ENCODE data around the gene OR52M1.
"Not testable (repeated sequence)": the region's sequence is repeated elsewhere in the genome, so short reads cannot be mapped to it uniquely, and the experiment has no call there.

OR52M1 gene

GRCh38 chr11:4544891-4545290, at the start of gene OR52M1:
OR52M1 (plus strand) TSS chr11:4545191; CDS start chr11:4545191, 0 bp downstream.
- no peak for DNase-seq

- DNase-seq, result no peak
These were observed 49.5 kb upstream of the OR52M1 start for GRCh38 chr11:4495487-4495886.

GRCh38 chr11:4495986-4496385, 49.0 kb upstream of the OR52M1 start:
- DNase-seq, result no peak

GRCh38 chr11:4496557-4497248, 48.3 kb upstream of the OR52M1 start:
- no peak for DNase-seq

GRCh38 chr11:4508886-4509285, 36.1 kb upstream of the OR52M1 start:
- DNase-seq, result no peak

GRCh38 chr11:4511282-4512245, 33.4 kb upstream of the OR52M1 start:
- no peak for DNase-seq

DNA sequence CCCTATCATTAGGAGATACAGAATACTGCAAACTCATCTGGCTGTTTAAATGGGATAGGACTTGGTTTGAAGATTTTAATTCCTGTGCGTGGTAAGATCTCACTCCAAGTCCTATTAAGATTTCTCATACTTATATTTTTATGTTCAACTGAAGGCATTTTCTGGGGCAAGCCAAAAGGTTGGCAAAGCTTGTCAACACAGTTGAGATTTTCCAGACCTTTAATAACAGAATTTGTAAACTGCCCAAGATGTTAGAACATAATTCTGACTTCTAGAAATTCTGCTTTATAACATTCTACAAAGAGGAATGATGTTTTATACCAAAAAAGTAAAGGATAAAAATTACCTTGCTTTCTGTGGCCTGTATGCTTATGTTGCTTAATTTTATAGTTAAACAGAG, 30.8 kb upstream of the OR52M1 start:
- DNase-seq, result no peak

DNA sequence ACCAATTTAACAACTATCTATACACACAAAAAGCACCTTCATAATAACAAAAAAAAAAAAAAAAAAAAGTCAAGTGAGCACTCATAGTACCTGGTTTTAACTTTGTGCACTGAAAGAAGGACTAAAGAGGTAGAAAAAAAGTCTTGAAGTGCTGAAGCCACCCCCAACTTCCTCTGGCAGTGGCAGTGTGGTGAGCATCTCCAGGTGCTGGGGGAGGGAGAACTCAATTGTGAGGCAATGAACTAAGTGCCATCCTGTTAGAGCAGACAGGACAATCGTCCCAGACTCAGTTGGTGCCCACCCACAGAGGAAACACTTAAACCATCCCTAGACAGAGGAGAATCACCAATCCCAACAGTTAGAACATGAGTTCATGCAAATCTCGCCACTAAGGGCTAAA, 22.7 kb upstream of the OR52M1 start:
- no peak for DNase-seq

DNA sequence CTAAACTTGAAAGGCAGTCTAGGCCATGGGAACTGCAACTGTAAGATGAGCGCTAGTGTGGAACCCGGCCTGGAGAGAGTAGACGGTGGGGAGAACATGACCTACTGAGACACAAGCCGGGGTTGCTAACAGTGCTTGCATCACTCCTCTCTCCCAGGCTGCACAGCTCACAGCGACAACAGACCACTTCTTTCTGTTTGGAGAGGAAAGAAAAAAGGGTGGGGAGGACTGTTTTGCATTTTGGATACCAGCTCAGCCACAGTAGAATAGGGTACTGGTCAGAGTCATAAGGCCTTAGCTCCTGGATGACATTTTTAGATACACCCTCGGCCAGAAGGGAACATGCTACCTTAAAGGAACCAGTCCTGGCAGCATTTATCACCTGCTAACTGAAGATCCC, 22.2 kb upstream of the OR52M1 start:
- DNase-seq, result no peak

DNA sequence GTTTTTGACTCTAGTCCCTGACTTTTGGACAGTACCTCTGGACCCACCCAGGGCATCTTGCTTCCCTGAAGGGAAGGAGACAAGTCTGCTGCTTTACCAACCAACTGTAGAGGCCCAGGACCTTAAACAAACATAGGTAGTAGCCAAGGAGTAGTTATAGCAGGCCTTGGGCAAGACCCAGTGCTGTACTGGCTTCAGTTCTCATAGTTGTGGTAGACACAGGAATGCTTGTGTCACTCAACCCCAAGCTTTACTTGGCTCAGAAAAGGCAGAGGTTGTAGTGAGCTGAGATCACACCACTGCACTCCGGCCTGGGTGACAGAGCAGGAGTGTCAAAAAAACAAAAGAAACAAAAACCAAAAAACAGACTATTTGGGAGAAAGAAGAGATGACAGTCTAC, 21.3 kb upstream of the OR52M1 start:
- no peak for DNase-seq

GRCh38 chr11:4527926-4528325, 17.1 kb upstream of the OR52M1 start:
- DNase-seq, result no peak

GRCh38 chr11:4531686-4532085, 13.3 kb upstream of the OR52M1 start:
- not testable (repeated sequence) for DNase-seq

DNA sequence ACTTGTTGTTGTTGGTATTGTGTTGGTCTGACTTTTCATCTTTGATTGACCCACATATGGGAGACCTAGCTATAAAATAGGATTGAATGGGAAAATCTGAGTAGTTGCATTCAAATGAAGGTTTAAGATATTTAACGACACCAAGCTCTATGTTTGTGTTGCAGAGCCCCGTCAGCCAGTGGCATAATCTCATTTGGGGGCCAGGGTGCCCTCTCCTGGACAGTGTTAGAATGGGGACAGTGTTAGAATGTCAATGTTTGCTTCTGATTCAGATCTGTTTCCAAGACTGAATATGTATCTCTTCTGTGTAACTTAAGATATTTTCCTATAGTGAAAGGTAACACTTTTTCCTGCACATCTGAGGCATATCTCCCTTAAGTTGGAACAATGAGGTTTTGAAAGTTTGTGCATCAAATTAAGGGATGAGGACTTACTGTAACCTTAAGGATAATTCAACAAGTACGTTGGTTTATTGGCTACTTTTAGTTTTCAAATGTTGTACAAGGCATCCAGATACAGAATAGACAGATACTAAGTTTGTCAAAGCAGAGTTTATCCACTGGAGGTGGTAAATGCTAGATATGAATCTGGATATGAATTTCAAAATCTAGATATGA, 5.3 kb upstream of the OR52M1 start:
- DNase-seq, result peak; percentile 22

DNA sequence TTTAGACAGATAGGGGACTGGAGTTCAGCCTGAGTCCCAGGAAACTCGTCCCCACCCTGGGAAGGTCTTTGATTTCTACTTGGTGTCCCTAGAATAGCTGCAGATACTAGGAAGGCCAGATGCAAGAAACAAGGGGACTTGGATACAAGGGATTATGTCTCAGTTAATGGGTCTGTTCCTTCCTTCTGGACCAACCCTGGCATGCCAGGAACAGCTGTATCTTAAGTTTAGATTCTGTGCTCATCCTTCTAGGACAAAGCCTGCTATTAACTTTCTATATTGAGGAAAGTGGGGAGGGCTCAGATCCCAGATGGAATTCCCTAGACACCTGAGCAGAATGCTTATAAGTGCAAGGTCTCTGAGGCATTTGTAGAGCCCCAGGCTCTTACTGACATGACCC, 3.9 kb upstream of the OR52M1 start:
- DNase-seq, result no peak

DNA sequence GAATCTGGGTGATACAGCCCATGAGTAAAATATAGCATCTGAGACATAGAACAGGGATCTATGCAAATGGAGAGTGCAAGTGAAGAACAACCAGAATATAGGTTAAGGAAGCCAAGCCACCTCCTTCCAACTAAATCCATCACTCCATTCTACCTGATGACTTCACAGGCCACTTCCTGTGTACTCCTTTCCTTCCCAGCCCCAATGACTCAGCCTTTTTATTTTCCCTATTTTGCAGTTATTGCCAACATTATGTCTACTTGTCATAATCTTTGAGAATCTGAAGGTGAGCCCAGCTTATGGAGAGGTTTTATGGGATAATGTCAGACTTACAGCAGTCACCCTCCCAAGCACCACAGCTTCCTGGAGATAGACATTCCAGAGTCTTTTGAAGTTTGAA, 1.4 kb upstream of the OR52M1 start:
- DNase-seq, result no peak

GRCh38 chr11:4546878-4547277, 1.9 kb downstream of the OR52M1 start:
- DNase-seq, result no peak

GRCh38 chr11:4547416-4547815, 2.4 kb downstream of the OR52M1 start:
- no peak for DNase-seq

- no peak for DNase-seq
These were observed 6.5 kb downstream of the OR52M1 start for GRCh38 chr11:4551346-4551979.

DNA sequence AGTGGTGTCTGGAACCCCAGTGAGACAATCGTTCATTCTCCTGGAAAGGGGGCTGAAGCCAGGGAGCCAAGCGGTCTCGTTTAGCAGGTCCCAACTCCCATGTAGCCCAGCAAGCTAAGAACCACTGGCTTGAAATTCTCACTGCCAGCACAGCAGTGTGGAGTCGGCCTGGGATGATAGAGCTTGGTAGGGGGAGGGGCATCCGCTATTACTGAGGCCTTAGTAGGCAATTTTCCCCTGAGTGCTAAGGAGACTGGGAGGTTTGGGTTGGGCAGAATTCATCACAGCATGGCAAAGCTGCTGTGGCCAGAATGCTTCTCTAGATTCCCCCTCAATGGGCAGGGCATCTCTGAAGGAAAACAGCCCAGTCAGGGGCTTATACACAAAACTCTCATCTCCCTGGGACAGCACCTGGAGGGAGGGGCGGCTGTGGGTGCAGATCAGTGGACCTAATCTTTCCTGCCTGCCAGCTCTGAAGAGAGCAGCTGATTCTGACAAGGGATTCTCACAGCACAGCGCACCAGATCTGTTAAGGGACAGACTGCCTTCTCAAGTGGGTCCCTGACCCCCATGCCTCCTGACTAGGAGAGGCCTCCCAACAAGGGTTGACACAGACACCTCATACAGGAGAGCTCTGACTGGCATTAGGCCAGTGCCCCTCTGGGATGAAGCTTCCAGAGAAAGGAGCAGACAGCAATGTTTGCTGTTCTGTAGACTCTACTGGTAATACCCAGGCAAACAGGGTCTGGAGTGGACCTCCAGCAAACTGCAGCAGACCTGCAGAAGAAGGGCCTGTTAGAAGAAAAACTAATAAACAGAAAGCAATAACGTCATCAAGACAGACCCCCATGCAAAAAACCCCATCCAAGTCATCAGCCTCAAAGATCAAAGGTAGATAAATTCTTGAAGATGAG, 14.8 kb downstream of the OR52M1 start:
- no peak for DNase-seq

DNA sequence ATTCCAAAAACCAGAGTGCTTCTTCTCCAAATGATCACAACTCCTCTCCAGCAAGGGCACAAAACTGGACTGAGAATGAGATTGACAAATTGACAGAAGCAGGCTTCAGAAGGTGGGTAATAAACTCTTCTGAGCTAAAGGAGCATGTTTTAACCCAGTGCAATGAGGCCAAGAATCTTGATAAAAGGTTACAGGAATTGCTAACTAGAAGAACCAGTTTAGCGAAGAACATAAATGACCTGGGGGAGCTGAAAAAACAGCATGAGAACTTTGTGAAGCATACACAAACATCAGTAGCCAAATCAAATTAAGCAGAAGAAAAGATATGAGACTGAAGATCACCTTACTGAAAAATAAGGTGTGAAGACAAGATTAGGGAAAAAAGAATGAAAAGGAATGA, 15.5 kb downstream of the OR52M1 start:
- DNase-seq, result no peak

GRCh38 chr11:4565371-4565770, 20.4 kb downstream of the OR52M1 start:
- DNase-seq, result no peak

DNA sequence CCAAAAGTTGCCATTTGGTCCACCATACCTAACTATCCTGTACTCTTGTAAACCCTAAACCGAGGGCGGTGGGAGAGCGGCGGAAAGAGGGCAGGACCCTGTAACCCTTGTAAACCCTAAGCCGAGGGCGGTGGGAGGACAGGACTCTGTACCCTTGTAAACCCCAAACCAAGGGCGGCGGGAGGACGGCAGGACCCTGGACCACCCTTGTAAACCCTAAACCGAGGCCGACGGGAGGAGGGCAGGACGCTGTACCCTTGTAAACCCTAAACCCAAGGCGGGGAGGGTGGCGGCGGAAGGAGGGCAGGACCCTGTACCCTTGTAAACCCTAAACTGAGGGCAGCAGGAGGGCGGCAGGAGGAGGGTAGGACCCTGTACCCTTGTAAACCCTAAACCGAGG, 24.1 kb downstream of the OR52M1 start:
- DNase-seq, result no peak
